GM19455 (cell line): ENCODE data around the gene TTC31.

Source experiments
- ATAC-seq: cut with Tn5 transposase; IDR thresholded peaks from one replicate; pipeline ENCODE4 v1.9.1; 2021; ENCODE audit not compliant: unreplicated experiment

Gene TTC31

DNA sequence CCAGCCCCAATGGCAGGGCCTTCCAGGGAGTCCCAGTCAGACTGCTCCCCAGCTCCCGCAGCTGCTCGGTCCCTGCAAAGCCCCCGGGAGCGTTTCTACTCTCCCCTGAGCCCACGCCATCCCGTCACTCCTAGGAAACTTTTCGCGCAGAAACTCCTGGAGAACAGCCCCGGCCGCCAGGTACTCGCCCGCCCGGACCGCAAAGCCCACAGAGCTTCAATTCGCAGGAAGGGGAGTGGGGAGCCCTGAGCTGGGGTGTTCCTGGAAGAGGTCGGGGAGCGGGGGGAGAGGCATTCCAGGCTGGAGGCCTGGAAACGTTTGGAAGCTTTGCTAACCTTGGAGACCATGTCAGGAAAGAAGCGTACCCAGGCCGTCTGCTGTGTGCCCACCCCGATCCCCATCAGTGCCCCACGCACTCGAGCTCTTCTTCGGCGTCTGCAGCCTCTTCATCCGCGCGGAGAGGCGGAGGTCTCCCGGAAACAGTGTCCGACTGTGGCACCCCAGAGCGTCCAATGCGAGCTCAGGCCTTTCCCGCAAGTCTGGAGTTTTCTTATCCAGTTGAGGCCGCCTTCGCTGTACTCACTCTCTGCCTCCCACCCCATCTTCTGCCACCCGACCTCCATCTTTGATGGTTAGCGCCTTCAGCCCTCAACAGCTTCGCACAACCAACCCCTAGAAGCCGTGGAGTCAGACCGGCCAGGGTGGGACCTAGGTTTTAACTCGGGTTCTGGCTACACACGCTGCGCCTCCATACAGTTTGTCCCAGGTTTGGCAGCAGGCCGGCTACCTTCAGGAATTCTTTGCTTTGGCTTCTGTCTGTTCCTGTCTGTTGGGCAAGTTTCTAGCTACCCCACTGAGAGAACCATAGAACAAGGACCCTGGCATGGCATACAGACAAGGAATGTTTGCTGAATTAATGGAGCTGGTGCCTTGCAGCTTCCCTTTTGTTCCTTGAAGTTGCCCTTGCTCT lies 20.9 kb downstream of the TTC31 start:
- ATAC-seq, result no peak

DNA sequence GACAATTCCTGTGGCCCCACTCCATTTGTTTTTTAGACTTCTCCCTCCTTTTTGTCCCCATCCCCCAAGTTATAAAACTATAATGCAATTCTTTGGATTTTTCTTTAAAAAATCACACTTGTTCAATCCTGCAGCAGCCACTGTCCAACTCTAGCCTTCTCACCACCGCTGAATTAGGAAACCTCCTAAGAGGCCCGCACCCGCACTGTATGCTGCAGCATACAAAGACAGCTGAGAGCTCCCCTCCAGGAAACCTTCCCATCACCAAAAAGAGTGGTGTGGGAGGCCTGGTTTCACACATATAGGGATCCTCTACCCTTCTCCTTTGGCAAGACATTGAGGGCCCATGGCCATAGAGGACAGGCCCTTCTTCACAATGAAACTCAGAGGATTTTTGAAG lies 21.7 kb downstream of the TTC31 start:
- no peak for ATAC-seq

DNA sequence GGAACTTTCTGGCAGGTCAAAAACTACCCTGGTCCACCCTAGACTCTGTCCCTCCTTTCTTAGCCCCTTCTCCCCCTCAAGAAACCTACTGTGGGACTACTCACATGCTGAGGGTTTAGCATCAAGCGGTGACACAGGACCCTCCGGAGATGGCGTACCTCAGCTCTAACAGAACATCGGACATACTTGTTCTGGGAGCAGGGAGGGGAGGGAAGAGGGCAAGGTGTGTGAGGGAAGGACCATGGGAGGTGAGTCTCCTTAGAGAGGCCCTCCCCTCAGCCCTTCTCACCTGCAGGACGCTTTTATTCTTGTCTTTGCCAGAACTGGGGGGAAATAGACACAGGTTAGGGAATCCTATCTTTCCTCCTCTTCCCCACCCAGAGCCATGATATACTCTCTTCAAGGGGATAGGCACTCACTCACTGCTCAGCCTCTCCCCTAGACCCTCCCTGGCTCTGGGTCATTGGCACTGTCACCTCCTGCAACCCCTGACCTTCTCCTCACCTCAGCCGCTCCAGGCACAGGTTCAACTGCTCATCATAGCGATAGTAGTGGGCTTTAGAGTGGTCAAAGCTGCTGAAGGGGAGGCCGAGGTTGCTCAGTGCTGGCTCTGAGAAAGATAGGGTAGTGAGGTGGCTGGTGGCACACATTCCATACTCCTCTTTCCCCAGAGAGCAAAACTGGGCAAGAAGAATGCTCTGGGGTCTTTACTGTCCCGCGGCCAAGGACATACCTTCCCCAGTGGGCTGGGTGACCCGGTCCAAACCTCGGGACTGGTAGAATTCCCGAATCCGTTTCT lies 22.8 kb downstream of the TTC31 start:
- ATAC-seq, result no peak

DNA sequence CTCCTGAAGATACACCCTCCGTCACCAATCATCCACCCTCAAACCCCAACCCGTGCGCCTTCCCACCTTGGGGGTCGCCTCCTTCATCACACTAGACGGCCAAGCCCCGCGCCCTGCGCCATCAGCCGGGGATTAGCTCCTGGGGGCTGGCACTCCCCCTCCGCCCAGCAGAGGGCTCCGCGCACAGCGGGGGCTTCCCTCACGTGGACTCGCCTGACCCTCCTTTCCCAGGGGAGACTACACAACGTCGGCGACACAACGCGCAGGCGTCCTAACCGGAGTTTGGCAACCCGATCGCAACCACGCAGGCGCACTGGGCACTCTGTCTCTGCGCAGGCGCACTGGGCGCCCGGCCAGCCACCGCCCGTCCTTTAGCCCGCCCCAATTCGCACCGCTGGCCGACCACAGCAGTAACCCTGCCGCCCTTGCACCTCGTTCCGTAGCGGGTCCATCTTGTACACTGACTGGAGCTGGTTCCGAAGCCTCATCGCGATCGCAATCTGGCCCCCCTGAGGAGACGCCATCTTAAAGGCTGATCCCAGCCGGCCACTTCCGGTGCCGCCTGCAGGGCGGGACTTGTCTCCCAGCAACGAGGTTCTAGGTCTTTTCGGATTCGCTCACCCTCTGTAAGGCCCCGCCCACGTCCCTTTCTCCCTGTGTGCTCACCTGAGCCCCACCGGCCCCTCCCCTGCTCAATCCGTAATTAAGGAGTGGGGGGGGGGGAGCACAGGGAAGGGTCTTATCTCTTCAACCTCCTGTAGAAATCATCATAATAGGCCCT lies 24.5 kb downstream of the TTC31 start, which contains the start of gene PCGF1:
TSS of gene PCGF1 (minus strand) at position 551 of the 781 bp plus-strand sequence. CDS start at position 524, 27 bp downstream.
- ATAC-seq, result peak; percentile 90

DNA sequence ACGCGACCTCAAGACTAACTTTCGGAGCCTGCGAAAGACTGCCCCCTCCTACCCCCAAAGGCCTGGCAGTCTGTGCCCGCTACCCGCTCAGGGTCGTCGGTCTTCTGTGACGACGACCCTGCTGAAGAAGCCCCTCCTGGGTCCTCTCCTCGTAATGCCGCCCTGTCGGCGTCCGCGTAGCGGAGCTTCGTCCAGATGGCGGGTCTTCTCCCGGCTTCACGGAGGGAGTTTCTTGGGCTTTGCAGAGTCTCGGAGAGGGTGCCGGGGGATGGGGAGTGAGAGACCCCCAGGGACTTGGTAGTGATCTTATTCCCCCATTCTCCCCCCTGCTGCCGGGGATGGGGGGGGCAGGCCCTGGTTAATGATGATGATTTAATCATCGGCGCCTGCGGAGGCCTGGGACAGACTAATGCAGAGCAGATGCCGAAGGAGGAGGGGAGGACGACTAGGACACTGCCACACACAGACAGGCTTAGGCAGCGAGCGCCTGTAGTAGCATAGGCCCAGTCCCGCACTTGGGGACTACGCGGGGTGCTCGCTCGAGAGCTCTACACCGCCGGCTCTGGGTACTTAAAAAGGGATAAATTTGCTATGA lies 25.1 kb downstream of the TTC31 start:
- ATAC-seq, result peak; percentile 11

DNA sequence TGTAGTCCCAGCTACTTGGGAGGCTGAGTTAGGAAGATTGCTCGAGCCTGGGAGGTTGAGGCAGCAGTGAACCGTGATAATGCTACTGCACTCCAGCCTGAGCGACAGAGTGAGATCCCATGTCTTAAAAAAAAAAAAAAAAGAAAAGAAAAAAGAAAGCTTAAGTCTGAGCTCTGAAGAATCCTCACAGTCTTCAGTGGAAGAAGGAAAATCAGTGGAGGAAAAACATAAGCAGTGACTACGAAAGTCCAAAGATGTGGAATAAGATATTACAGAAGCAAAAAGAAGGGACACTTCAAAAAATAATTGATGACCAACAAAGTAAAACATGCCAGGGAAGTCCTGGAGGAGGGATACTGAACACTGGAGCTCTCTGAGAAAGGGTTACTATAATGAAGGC lies 27.4 kb downstream of the TTC31 start:
- no peak for ATAC-seq

DNA sequence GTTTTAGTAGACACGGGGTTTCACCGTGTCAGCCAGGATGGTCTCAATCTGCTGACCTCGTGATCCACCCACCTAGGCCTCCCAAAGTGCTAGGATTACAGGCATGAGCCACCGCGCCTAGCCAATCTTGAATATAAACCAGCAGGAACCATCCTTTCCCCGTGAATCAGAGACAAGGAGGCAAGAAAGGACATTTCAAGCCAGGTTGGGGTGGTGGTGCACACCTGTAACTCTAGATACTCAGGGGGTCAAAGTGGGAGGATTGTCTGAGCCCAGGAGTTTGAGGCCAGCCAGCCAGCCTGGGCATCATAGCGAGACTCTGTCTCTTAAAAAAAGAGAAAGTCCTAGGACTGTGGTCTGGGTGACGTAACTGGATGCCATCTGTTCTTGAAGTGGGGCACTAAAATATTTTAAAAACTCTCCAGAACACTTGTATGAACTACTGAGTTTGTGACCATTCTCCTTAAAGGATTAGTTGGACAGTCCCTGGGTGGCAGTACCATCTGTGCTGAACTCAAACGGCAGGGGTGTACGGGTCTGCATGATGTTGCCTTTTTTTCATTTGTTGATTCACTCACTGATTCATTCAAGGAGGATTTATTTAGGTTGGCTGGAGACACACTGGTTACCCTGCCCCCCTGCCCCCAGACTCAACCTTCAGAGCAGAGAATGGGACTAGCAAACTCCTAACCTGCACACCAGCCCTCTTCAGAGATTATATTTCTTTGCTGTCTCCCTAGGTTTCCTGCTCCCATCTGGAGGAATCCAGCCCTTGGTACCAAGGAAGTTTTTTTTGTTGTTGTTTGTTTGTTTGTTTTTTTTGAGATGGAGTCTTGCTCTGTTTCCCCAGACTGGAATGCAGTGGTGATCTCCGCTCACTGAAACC lies 28.5 kb downstream of the TTC31 start:
- no peak for ATAC-seq

DNA sequence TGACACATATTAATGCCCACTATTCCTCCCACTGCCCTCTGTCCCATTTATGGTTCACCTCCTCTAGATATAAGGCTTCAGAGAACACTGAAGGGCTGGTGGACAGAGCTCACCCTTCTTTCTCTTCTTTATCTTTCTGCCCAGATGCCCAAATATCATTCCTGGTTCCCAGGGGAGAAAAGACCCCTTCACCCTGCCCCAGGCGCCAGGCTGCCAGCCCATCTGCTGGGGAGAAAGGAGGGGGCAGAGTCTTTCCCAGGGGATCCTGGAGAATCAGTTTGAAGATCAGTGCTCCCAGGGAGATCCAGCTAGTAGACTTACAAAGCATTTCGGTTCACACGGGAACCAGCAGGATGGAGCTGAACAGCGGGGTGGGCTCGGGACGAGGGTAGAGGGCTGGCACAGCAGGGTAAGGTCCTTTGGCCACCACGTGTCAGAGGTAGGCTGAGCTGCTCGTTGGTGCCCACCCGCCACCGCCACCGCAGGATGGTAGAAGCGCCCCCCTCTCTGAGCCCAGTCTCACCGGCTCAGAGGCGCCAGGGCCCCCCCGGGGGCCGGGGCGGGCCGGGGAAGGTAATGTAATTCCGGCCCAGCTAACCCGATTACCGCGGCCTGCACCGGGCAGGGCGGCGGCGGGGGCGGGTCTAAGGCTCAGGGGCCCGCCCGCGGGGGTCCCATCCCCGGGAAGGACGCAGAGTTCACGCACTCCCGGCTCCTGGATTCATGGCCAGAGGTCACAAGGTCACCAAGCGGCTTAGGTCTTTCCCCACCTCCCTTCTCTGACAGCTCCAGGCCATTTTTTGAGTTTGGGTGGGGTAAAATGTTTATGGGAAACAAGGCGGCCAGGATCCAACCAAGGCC lies 30.1 kb downstream of the TTC31 start:
- no peak for ATAC-seq

DNA sequence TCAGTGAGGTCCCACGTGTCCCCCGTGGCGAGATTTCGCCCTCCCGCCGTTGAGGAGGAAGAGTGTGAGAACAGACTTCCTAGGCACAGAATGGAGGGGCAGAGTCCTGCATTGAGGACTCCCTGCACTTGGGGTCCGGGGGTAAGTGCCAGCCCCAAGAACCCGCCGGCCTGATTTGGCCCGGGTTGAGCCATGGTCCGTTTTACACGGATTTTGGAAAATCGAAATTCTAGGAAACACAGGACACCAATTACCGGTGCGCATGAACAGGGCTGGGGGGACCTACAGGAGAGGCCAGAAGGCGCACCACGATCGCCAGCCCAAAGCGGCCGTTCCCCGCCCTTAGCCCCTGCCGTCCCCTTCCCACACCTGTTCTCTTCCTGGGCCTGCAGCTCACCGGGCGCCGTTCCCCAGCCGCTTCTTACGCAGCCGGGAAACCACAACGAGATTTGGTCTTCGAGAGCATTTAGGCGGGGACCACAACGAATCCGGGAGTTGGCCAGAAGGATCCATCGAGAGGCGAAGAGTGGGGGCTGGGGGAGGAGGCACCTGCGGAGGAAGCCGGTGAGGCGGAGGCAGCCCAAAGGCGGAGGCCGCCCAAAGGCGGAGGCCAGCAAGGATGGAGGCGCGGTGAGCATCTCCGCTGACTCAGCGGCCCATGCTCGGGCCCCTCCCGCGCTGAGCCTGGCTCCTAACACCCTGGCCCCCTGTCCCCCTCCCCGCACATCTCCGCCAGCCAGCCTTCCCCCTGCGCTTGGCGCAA lies 30.9 kb downstream of the TTC31 start:
- ATAC-seq, result no peak

DNA sequence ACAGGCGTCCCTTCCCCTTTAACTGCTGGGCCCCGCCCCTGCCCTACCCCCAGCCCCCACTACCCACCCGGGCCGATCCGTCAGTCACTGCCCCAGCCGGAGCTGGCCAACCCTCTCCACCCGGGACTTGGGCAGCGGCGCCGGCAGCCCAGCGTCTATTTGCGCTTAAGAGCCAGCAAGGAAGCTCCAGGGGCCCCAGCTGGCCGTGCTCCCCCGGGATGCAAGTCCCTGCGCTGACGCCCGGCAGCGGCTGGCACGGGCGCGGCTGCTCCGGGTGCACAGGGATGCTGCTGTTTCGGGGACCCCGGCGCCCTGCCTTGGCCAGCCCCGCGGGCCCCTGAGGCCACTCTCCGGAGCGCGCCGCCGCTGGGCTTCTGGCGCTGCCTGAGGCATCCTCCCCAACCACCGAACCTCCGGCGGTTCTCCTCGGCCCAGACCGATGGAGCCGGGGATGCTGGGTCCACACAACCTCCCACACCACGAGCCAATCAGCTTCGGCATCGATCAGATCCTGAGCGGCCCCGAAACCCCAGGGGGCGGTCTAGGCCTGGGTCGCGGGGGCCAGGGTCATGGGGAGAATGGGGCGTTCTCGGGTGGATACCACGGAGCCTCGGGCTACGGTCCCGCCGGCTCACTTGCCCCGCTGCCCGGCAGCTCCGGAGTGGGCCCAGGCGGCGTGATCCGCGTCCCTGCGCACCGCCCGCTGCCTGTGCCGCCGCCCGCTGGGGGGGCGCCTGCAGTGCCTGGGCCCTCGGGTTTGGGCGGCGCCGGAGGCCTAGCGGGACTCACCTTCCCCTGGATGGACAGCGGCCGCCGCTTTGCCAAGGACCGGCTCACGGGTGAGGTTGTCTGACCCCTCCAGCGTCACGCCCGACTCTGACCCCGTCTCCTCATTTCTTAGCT lies 31.7 kb downstream of the TTC31 start, which contains the start of gene TLX2:
TSS of gene TLX2 (plus strand) at position 83 of the 903 bp plus-strand sequence. CDS start at position 440, 357 bp downstream.
- no peak for ATAC-seq

DNA sequence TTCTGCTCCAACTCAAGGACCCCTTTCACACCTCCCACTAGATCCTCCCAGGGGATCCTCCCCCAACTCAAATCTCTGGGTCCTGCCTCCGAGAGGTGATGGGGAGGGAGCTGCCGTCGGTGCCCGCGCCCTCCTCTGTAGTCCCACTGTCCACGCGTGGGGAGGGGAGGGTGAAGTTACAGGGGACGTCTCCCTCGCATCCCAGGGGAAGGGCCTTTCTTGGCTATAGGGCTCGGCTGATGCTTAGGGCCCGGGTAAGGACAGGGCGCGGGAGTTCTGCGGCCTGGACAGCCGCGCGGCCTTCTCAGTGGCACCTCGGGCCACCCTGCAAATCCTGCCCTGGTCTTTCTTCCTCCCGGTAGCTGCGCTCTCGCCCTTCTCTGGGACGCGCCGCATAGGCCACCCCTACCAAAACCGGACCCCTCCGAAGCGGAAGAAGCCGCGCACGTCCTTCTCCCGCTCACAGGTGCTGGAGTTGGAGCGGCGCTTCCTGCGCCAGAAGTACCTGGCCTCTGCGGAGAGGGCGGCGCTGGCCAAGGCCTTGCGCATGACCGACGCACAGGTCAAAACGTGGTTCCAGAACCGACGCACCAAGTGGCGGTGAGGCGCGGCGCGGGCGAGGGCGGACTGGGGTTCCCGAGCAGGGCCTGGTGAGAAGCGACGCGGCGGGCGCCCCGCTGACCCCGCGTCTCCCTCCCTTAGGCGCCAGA lies 32.5 kb downstream of the TTC31 start:
- peak; percentile 25 for ATAC-seq

DNA sequence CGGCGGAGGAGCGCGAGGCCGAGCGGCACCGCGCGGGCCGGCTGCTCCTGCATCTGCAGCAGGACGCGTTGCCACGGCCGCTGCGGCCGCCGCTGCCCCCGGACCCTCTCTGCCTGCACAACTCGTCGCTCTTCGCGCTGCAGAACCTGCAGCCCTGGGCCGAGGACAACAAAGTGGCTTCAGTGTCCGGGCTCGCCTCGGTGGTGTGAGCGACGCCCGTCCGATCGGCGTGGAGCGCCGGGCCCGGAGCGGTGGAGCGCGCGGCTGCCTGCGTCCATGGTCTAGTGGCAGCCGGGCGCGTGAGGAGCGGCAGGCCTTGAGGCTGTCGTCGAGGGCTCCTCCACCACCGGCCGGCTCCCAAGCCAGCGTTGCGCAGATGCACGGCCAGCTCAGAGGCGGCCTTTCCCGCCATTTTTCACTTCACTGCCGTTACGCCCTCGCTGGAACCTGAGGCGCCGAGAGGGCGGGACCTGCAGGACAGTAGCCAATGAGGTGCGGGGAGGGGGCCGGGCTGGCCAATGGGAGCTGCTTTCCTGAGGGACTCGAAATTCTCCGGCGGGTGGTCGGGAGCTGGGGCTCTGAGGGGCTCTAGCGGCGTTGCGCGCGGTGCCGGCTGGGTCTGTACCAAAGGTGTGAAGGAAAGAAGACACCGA lies 33.2 kb downstream of the TTC31 start:
- ATAC-seq, result peak; percentile 72

DNA sequence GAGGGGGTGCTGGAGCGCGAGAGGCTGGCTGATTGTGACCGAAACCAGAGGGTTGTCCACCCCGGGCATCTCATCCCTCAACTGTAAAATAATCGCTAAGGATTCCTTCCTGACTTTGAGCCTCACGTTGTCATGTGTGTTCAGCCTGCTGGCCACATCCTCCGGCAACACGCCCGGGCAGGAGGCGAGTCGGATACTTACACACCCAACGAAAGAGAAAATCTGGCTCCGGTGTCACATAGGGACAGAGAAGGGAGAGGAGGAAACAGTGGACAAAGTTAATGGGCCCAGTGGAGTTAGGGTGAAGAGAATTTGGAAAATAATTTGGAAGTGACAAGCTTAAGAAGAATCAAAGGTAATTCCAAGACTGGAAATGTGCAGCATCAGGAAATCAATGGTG lies 33.8 kb downstream of the TTC31 start:
- ATAC-seq, result no peak

DNA sequence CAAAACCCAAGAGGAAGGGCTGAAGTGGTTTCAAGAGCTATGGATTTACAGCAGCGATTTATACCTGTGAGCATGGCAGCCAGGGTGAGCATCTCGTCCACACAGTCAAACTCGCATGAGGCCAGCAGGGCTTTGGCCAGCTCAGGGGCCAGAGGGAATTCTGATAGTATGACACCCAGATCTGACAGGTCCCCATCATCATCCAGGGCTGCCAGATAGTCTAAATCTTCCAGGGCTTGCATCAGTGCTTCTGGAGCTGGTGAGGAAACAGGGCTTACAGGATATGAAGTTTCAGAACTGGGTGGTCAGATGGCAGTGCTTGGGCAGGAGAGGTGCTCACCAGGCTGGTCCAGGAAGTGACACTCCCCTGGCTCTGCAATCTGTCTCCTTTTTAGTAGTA lies 39.6 kb downstream of the TTC31 start:
- no peak for ATAC-seq

DNA sequence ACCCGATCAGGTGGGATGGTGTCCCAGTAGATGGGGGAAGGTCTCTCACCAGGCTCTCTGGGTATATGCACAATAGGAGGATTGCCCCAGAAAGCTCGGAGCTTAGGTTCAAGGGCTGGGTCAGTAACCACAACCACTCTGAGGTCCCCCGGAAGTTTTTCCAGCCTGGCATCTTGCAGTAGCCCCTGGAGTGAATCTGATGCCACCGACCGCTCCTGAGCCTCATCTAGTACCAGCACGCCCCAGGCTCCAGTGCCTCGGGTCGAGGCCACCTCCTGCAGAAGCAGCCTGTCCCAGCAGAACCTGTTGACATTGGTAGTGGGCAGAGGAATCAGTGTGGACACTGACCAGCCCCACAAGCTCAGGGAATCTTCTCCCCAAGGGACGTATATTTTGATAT lies 41.1 kb downstream of the TTC31 start:
- no peak for ATAC-seq
